Measurements from ENCODE around the gene CAVIN2. TPM values are rescaled to one million over a fixed set of nuclear protein-coding genes. Genes with fewer than 3 reads are reported as not detected.

Gene CAVIN2
- total RNA-seq, 1 donor, result 1.8 TPM

DNA sequence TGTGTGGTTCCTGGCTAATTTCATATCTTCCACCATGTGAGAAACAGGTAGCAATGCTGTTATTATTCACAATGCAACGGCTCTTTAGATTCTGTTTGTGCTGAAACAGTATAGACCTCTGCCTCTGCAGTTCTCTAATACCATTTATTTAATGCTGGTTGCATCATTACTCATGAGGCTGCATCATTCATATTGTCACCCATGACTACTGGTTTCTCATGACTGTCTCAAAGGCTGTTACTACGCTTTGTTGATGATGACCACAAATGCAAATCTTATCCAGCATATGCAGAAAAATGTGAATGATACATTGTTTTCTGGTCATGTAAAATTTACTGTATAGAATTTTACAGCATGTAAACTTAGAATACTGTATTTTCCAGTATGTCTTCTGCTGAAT, 22.5 kb downstream of the CAVIN2 start:
- H3K4me2 ChIP-seq (ENCODE audit: insufficient read depth, low read length), result no peak overlapping the region
- no peak for TF ChIP-seq CTCF (IDR thresholded peaks at IDR 0.05; ENCODE audit: extremely low read depth, low read depth, low read length)
- H3K9me3 ChIP-seq (ENCODE audit: low read depth, low read length), result no peaks in the 10 kb centered on the region
- H3K27ac ChIP-seq (ENCODE audit: low read depth, low read length), result no peak overlapping the region
- no peak for DNase-seq (ENCODE audit: insufficient read length, low spot score, missing footprints)
- no peak overlapping the region for H3K4me3 ChIP-seq (ENCODE audit: insufficient read depth, low read length)
- H3K79me2 ChIP-seq (ENCODE audit: insufficient read depth, low read length), result no peaks in the 10 kb centered on the region
- no peaks in the 10 kb centered on the region for H3K4me1 ChIP-seq (ENCODE audit: insufficient read depth, low read length)
- no peak overlapping the region for H2AFZ ChIP-seq (ENCODE audit: low read length)
- no peaks in the 10 kb centered on the region for H3K36me3 ChIP-seq (ENCODE audit: insufficient read depth, low read length)
- no peaks in the 10 kb centered on the region for H4K20me1 ChIP-seq (ENCODE audit: insufficient read depth, low read length)
- H3K27me3 ChIP-seq (ENCODE audit: insufficient read depth, low read length), result no peaks in the 10 kb centered on the region

DNA sequence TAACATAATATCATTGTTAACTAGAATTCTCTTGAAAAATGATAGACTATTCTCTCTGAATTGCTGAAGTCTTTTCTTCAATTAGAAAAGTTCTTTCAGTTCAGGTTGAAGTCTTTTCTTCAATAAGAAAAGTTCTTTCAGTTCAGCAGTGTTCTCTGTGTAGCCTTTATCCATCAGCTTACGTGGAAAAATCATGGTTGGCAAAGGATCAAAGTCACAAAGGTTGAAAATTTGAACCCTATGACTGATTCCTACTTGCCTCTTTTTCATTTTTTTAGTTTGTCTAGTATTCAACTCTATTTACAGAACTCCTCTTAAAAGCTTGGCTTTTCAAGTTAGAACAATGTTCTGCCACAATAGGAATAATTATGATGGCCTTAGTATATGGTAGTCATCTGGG, 25.8 kb downstream of the CAVIN2 start:
- Histone ChIP-seq H4K20me1 (ENCODE audit: insufficient read depth, low read length) (no peaks in the 10 kb centered on the region), H3K4me3 (ENCODE audit: insufficient read depth, low read length) (no peak overlapping the region), H3K4me1 (ENCODE audit: insufficient read depth, low read length) (no peaks in the 10 kb centered on the region), H2AFZ (ENCODE audit: low read length) (no peak overlapping the region), H3K9me3 (ENCODE audit: low read depth, low read length) (no peaks in the 10 kb centered on the region), H3K27me3 (ENCODE audit: insufficient read depth, low read length) (no peaks in the 10 kb centered on the region), H3K79me2 (ENCODE audit: insufficient read depth, low read length) (no peaks in the 10 kb centered on the region), H3K36me3 (ENCODE audit: insufficient read depth, low read length) (no peaks in the 10 kb centered on the region), H3K4me2 (ENCODE audit: insufficient read depth, low read length) (no peak overlapping the region), H3K27ac (ENCODE audit: low read depth, low read length) (no peak overlapping the region)
- no peak for TF ChIP-seq CTCF (IDR thresholded peaks at IDR 0.05; ENCODE audit: extremely low read depth, low read depth, low read length)
- DNase-seq (ENCODE audit: insufficient read length, low spot score, missing footprints), result no peak

DNA sequence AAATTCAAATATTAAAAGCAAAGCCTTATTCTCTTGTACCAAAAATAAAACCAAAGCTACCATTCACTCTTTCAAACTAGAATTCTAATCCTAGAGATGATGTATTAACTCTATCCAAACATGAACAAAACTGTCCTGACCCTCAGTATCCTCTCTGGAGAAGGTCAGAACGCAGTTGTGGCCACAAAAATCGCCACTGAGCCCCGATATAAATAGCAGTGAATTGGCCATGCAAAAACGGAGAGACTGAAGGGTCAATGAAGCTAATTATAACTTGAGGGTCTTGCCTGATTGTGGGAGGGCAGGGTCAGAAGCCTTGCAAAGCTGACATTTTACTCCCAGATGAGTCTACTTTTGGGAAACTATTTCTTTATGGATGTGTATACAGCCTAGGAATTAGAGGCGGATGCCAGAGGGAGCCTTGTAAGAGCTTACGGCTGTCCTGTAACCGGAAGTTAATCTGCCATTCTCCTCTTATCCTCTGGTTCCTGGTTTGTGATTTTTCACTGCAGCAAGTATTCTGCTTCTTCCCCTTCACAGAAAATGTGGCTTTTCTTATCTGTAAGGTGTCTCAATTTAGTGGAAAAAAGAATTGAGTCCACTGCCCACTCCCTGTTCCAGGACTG, 28.1 kb downstream of the CAVIN2 start:
- no peak for TF ChIP-seq CTCF (IDR thresholded peaks at IDR 0.05; ENCODE audit: extremely low read depth, low read depth, low read length)
- Histone ChIP-seq H3K4me2 (ENCODE audit: insufficient read depth, low read length) (peak overlapping the region; percentile 34), H4K20me1 (ENCODE audit: insufficient read depth, low read length) (no peaks in the 10 kb centered on the region)

GRCh38 chr2:191818133-191818532, 28.8 kb downstream of the CAVIN2 start:
- Histone ChIP-seq H3K27ac (ENCODE audit: low read depth, low read length) (no peak overlapping the region), H3K9me3 (ENCODE audit: low read depth, low read length) (no peaks in the 10 kb centered on the region), H4K20me1 (ENCODE audit: insufficient read depth, low read length) (no peaks in the 10 kb centered on the region), H3K4me2 (ENCODE audit: insufficient read depth, low read length) (no peak overlapping the region), H3K79me2 (ENCODE audit: insufficient read depth, low read length) (no peaks in the 10 kb centered on the region), H3K4me3 (ENCODE audit: insufficient read depth, low read length) (no peak overlapping the region), H2AFZ (ENCODE audit: low read length) (no peak overlapping the region), H3K27me3 (ENCODE audit: insufficient read depth, low read length) (no peaks in the 10 kb centered on the region), H3K36me3 (ENCODE audit: insufficient read depth, low read length) (no peaks in the 10 kb centered on the region), H3K4me1 (ENCODE audit: insufficient read depth, low read length) (no peaks in the 10 kb centered on the region)
- no peak for DNase-seq (ENCODE audit: insufficient read length, low spot score, missing footprints)
- TF ChIP-seq CTCF (IDR thresholded peaks at IDR 0.05; ENCODE audit: extremely low read depth, low read depth, low read length), result no peak

More for the DNA sequence above, 28.1 kb downstream of the CAVIN2 start:
- H3K79me2 ChIP-seq (ENCODE audit: insufficient read depth, low read length), result no peaks in the 10 kb centered on the region
- H3K27me3 ChIP-seq (ENCODE audit: insufficient read depth, low read length), result no peaks in the 10 kb centered on the region
- no peaks in the 10 kb centered on the region for H3K36me3 ChIP-seq (ENCODE audit: insufficient read depth, low read length)
- H2AFZ ChIP-seq (ENCODE audit: low read length), result peak overlapping the region; percentile 80
- DNase-seq (ENCODE audit: insufficient read length, low spot score, missing footprints), result no peak
- H3K4me1 ChIP-seq (ENCODE audit: insufficient read depth, low read length), result no peaks in the 10 kb centered on the region
- H3K9me3 ChIP-seq (ENCODE audit: low read depth, low read length), result no peaks in the 10 kb centered on the region
- H3K4me3 ChIP-seq (ENCODE audit: insufficient read depth, low read length), result peak overlapping the region; percentile 25
- no peak overlapping the region for H3K27ac ChIP-seq (ENCODE audit: low read depth, low read length)
